Limb (tissue), 2 donors: ENCODE measurements around the gene CLNS1A.
"Not testable (repeated sequence)": the region's sequence is repeated elsewhere in the genome, so short reads cannot be mapped to it uniquely, and the experiment has no call there.

ENCODE experiments used
- DNase-seq, 2 donors: peaks; one replicate each; pipeline ENCODE4 v3.0.0-alpha.2; 2016; ENCODE audit errors: extremely low spot score in 2 of 2

The CLNS1A gene, protein sequence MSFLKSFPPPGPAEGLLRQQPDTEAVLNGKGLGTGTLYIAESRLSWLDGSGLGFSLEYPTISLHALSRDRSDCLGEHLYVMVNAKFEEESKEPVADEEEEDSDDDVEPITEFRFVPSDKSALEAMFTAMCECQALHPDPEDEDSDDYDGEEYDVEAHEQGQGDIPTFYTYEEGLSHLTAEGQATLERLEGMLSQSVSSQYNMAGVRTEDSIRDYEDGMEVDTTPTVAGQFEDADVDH

DNA sequence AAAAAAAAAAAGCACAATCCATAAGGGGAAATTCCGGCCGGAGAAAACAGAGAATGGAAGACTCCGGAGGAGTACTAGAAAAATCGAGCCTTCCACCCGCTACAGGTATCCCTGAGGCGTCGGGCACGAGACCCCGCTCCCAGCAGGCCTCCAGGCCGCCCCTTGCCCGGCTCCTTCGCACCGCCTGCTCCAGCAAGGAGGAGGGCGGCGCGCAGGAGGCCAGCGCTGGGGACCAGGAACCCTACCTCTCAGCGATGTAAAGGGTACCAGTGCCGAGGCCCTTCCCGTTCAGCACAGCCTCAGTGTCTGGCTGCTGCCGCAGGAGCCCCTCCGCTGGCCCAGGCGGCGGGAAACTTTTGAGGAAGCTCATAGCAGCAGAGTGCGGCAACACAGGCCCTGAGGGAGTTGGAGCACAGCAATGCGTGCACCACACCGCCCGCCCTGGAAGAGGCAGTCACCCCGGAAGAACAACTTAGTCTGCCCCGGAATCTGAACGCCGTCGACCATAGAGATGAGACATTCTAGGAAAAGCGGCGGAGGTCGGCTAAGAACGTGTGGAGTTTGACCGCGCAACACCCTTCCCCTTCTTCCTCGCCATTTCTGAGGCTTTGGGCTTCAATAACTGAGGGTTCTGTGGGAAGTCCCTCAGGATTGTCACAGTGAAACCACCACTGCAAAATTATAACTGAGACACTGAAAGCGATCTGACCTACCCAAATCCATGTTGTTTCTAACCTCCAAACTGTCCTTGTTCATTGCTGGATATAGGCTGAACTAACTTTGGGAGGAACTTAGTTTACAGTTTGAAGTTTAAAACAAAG is at the start of gene CLNS1A:
TSS of gene CLNS1A (minus strand) at position 450 of the 821 bp plus-strand sequence. CDS start at position 370, 80 bp downstream.
- DNase-seq, result peak; percentile 90 to 94

DNA sequence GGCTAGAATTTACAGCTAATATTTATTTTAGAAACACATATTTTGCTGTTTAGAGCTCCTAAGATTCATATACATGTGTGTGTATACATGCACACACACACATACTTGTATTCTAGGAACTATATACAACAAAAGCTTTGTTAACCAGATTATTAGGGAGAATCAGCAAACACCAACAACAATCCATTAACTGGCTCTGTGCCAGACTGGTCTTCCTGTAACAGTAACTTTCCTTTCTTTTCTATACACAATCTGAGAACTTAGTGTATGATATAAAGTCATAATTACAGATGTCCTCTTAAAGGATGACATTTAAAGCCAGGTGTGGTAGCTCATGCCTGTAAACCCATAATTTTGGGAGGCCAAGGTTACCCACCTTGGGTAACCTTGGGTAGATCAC is 49.5 kb upstream of the CLNS1A start:
- DNase-seq, result no peak

DNA sequence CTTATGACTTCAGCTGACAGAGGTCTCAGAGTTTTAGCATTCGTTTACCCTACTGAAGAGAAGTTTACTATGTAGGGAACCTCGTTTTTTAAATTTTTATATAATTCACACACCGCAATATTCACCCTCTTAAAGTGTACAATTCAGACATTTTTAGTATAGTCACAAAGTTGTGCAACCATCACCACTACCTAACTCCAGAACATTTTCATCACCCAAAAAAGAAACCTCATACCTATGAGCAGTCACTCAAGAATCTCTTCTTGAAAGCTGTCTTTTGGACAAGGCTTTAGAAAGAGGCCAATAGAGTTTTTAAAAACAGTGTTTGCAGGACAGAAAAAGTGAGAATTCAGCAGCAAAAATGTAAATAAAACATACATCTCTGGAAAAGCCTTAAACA is 39.5 kb upstream of the CLNS1A start:
- DNase-seq, result no peak

DNA sequence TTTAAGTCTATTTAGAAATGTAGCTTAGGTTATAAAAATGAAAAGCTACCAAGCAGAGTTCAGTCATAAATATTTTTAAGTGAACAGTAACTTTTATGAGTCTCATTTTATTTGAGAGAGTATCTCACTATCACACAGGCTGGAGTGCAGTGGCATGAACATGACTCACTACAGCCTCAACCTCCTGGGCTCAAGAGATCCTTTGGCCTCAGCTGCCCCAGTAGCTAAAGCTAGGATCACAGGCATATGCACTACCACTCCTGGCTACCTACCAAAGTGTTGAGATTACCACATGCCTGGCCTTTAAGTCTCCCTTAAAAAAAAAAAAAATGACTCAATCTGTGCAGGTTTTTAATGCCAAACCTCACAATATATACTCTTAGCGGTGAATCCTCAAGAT is 34.7 kb upstream of the CLNS1A start:
- no peak for DNase-seq

DNA sequence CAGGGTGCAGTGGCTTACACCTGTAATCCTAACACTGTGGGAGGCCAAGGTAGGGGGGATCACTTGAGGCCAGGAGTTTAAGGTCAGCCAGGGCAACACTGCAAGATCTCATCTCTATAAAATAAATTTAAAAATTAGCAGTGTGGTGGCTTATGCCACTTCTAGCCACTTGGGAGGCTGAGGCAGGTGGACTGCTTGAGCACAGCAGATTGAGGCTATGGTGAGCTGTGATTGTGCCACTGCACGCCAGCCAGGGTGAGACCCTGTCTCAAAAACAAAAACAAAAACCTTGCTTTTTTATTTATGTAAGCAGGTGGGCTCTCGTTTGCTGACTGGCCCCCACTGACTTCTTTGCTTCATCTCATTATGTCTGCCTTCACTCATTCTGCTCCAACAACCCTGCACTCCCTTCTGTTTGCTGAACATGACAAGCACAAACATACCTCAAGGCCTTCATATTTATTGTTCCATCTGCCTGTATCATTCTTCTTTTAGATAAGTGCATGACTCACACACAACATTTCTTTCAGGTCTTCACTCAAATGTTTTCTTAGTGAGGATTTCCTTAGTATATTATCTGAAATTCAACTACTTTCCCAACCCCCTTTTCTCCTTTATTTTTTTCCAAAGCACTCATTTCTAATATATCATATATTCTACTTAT is 32.4 kb upstream of the CLNS1A start:
- DNase-seq, result no peak

DNA sequence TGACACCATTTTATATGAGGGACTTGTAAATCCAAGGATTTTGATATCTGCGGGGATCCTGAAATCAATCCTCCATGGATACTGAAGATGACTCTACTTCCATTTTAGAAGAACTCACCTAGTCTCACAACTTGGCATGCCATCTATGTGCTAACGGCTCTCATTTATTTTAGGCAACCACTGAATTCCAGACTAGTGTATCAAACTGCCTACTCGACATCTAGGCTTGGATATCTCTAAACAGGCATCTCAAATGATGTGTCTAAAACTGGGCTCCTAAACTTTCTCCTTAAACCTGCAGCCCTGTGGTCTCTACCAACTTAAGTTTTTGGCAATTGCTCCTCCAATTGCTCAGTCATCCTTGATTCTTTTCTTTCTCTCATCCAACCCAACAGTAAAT is 31.2 kb upstream of the CLNS1A start:
- no peak for DNase-seq

DNA sequence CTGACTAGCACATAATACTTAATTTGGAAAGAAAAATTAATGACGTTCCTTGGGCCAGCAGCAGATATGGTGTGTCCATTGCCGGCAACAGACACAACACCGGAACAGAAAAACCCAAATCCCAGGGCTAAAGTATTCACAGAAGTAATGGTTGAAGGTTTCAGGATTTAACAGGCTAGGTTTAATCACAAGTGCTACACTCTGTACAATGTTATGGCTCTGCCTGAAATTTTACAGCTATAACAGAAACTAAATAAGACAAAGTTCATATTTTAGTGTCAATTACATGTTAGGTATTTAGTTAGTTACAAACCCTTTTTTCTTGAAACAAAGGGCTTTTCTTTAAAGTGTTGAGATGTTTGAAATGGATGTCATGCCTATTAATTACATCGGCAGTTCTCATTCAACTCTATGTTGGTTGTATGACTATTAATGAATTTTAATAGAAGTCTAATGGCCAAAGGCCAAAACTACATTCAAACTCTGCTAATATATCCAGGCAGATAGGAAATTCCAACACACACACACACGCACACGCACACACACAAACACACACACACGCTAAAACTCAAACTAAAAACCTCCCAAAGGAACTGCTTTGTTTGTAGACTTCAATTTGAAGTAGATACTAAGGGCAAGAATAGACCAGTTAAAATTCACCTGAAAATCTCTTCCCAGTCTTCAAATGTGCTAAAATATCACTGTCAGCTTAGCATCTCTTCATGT is 27.8 kb upstream of the CLNS1A start:
- DNase-seq, result no peak

DNA sequence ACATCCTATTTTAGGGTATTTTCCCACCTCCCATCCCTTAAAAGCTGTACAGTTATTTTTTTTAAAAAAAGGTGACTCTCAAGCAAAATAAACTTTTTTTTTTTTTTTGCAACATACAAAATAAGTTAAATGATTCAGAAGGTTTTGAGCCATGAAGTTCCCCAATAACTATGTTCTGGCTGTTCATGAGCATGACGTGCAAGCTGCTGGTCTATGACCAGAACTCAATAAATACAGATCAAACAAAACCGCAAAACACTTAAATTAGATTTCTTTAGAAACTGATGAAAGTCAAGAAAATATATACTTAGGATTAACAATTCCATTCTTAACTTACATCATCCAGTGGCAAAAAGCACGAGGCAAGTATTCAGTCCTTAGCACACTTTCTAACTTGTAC is 24.1 kb upstream of the CLNS1A start:
- DNase-seq, result no peak

DNA sequence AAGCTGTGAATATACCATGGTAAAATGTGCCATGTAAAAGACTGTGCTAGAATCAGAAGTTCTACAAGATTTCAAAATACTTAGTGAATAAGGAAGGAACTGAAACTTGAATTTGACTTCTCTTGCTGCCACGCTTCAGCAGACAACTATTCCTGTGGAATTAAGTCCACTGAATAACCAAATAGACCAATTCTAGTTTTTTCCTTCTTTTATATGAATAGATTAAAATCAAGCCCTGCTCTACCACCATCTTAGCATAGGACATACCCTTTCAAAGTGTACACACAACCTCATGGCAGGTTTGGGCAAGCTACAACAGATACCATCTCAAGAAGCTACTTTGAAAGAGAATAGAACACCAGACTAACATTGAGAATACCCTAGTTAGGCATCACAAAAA is 23.4 kb upstream of the CLNS1A start:
- no peak for DNase-seq

DNA sequence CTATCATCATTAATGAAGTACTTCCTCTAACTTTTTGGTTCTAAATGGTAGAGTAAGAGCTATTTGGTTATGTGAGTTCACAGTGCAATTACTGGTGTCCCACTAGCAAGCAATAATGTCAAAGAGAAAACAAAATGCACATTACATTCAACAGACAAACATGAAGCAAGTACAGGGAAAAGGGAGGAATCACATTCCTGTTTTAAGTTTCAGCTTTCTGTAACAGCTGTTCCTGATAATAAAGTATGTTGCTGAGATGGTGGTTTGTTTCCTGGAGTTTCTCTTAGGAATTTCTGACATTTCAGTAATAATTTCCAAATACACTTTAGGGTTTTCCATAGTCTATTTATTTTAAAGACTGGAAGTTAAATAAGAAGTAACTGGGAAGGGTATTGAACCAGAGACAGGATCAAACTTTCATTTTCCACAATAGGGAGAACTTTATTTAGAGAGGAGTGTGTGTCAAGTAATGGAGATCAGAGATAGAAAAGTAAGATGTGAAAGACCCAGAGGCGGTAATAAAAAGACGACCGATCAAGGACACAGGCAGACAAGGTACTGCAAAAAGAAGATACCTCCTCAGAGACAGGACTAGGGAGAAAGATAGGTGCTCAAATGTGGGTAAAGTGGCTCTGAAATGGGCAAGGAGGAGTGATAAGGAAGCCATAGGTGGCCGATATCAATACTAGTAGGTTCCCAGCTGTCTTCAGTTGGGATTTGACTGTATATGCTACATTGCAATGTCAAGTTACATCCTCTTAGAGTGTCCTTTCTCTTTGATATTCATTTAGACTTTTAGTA is 20.8 kb upstream of the CLNS1A start:
- peak in 1 of 2 donors; percentile 43 for DNase-seq

DNA sequence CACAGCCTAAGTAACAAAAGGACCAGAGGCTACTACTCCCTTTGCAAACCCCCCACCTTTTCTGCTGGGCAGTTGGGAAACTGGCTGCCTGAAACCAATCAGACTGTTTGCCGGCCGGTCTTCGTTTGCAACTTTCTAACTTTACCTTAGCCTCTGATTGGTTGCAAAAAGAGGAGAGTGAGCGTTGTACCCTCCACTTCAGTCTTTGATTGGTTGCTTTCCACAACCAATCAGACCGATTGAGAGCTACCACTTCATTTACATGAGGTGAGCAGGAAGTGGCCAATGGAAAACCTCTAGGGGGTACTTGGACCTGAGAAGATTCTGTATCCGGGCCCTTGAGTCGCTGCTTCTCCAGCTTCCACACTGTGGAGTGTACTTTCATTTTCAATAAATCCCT is 18.8 kb upstream of the CLNS1A start:
- no peak for DNase-seq

DNA sequence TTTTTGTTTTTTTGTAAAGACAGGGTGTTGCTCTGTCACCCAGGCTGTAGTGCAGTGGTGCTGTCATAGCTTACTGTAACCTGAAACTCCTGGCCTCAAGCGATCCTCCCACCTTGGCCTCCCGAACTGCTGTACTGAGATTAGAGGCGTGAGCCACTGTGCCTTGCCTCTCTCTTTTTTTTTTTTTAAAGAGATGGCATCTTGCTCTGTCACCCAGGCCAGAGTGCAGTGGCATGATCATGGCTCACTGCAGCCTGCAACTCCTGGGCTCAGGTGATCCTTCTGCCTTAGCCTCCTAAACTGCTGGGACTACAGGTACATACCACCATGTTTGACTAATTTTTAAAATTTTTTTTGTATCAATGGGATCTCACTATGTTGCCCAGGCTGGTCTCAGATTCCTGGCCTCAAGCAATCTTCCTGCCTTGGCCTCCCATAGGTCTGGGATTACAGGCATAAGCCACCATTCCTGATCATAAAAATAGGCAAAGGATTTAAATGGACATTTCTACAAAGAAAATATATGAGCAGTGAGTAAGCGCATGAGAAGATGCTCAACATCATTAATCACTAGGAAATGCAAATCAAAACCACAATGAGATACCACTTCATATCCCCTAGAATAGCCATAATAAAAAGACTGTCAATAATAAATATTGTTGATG is 17.3 kb upstream of the CLNS1A start:
- DNase-seq, result no peak

DNA sequence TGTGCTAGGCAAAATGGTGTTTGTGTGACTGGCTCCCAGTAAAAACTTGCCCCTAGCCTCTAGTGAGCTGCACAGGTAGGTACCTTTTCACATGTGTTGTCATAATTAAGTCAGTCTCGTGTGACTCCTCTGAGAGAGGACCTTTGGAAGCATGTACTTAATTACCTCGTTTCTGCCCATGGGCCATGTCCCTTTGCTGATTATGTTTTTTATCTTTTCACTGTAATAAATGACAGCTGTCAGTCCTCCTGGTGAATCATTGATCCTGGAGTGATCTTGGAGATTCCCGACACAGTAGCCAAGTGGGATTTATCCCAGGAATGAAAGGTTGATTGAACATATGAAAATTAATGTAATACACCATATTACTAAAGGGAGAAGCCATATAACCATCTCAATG is 12.5 kb upstream of the CLNS1A start:
- no peak for DNase-seq

DNA sequence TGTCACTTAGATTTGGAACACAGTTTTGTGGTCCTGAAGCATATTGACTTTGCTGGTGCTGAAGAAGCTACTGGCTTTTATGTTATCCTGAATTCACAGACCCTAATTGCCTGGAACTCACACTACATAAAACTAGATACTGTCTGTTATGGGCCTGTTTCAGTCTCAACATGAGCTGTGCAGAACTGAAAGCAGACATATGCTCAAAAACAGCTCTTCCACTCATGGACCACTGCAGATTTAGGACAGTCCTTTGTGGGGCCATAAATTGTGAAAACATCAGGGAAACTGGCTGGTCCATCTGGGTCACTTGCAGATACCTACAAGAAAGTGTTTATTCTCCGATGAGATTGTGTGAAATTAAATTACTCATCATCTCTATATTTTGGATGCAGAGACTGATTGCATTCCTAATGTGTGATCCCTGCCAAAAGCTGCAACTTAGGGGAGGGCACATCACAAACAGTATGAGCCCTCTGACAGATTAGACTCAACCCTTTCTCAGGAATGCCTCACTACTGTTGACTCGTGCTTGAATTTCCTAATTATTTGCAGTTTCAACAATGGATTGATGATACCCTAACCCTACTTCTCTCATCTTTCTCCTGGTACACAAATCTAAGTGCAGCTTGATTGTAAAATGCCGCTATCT is 10.2 kb upstream of the CLNS1A start:
- DNase-seq, result no peak

DNA sequence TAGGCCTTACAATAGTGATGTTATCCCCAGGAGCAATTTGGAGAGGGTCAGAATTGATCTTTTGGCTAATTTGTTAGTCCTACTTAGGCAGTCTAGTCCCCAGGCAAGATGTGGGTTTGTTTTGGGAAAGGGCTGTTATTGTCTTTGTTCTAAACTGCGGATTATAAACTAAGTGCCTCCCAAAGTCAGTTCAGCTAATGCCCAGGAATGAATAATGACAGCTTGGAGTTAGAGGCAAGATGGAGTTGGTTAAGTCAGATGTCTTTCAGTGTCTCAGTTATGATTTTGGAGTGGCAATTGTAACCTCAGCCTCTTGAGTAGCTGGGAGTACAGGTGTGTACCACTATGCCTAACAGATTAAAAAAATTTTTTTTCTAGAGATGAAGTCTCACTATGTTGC is 7.3 kb upstream of the CLNS1A start:
- DNase-seq, result no peak

DNA sequence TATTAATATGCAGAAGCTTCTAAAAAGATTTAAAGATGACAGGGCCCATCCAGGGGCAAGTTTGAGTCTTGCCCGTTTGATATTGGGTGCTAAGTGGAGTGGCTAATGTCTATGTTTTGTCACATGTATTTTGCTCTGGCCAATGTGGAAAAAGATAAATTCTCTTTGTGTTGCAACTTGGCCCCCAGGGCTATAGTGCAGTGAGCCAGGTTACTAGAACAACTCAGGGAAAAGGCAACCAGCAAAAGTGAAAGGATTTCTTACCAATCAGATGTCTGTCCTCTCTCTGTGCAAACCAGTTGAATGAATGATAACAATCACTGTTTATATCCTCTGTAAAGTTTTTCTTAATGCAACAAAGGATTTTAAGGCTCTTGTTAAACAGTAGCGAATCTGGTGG is 4.6 kb upstream of the CLNS1A start:
- DNase-seq, result no peak

DNA sequence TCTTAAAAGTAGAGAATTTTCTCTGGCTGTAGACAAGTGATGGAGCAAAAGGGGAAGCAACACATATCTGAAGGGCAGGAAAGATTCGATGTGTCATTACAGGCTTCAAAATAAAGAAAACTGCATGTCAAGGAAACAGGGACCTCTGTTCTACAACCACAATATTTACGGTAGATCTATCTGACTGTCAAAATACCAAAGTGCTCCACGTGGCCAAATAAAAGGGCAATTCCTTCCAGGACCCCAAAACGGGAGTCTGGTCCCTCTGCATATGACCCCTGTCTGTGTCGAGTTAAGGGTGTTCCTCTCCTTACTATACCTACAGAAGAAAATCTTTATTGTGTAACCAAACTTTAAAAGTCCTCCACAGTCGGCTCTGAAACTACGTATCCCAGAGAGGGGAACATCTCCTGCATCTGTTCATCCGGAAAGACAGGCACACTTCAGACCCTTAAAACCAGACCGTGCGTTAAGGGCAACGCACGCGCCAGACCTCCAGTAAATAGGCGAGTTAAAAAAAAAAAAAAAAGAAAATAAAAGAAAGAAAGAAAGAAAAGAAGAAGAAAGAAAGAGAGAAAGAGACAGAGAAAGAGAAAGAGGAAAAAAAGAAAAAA is 756 bp downstream of the CLNS1A start:
- no peak for DNase-seq

DNA sequence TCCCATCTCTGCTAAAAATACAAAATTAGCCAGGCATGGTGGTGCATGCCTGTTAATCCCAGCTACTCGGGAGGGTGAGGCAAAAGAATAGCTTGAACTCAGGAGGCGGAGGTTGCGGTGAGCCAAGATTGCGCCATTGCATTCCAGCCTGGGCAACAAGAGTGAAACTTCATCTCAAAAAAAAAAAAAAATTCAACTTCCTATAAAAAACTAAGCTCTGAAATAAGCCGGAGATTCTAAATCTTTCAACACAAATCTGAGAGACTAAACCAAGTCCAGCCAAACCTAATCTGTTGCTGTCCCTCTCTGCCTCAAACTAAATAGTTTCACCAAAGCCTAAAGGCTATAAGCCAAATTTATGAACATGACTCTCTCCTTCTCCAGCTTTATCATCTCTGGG is 3.7 kb downstream of the CLNS1A start:
- not testable (repeated sequence) for DNase-seq

DNA sequence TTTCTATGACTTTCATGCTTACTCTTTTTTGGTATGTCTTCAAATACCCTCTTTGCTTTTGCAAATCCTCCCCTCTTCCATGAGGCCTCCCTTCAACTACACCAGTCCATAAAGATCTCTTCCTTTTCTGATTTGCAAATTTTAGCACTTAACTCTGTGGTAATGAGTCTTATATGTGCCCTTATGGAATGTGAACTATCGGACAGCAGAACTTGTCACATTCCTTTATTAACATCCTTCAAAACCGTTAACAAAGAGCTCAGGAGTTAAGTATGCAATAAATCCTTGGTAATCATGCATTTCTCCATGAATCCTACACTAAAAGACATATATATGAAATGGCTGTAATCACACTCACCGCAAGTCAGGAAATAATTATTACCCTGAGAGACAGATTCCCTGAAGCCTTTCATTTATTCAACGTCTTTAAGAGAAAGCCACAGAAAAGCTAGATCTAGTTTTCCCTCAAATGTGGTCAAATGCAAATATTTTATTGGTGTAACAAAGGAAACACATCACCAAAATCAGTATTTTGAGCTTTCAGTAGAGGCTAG is 7.4 kb downstream of the CLNS1A start:
- no peak for DNase-seq
